H1 (cell line): Measurements from ENCODE around the gene CTSK. TPM values are rescaled to one million over a fixed set of nuclear protein-coding genes. Genes with fewer than 3 reads are reported as not detected.

ENCODE experiments used
- CTCF ChIA-PET: fragments of 300-600 bp; sonication (Branson Sonifier 250); formaldehyde crosslinking; loops from one replicate; lab custom pipeline; 2021; ENCODE audit not compliant: partially characterized antibody; lab: Charles Lee
- POLR2A ChIA-PET: fragments of 300-600 bp; sonication (Branson Sonifier 250); formaldehyde crosslinking; loops from one replicate; lab custom pipeline; 2021; ENCODE audit warnings: inconsistent platforms; ENCODE audit not compliant: partially characterized antibody; lab: Charles Lee
- DNase-seq, 2 experiments: peaks; one replicate each; pipeline versions ENCODE4 v3.0.0 to v3.0.0-alpha.2; 2010 to 2022; ENCODE audit warnings: low spot score in 2 of 2, low read depth in 1 of 2, mixed read lengths in 1 of 2
- FAIRE-seq: peaks from 2 replicates; lab custom pipeline; 2011; peaks lifted over from hg19 to GRCh38; lab: Jason Lieb, UNC
- H2AFZ ChIP-seq: 2 replicates; pipeline ENCODE4 v1.8.1; 2012; ENCODE audit warnings: low read length, inconsistent platforms
- H2AK5ac ChIP-seq: 2 replicates; pipeline ENCODE4 v1.6.1; 2013; ENCODE audit warnings: low read depth, low read length
- H2BK120ac ChIP-seq: replicated peaks from 2 replicates; pipeline ENCODE3; 2013; ENCODE audit warnings: low read depth, low read length, inconsistent platforms
- H2BK12ac ChIP-seq: 2 replicates; pipeline ENCODE4 v1.6.1; 2013; ENCODE audit warnings: low read depth, low read length
- H2BK15ac ChIP-seq: 2 replicates; pipeline ENCODE4 v1.6.1; 2013; ENCODE audit warnings: low read length
- H2BK20ac ChIP-seq: 2 replicates; pipeline ENCODE4 v1.6.1; 2013; ENCODE audit warnings: low read length
- H2BK5ac ChIP-seq: 2 replicates; pipeline ENCODE4 v1.6.1; 2013; ENCODE audit warnings: low read depth, low read length
- H3K14ac ChIP-seq: 2 replicates; pipeline ENCODE4 v1.6.1; 2013; ENCODE audit warnings: inconsistent platforms; ENCODE audit not compliant: insufficient read length
- H3K18ac ChIP-seq: 2 replicates; pipeline ENCODE4 v1.6.1; 2013; ENCODE audit warnings: low read length; ENCODE audit errors: extremely low read depth
- H3K23ac ChIP-seq: 2 replicates; pipeline ENCODE4 v1.6.1; 2013; ENCODE audit warnings: inconsistent platforms; ENCODE audit not compliant: insufficient read length
- H3K23me2 ChIP-seq: 2 replicates; pipeline ENCODE4 v1.6.1; 2013; ENCODE audit warnings: low read depth, low read length
- H3K27ac ChIP-seq: 2 replicates; pipeline ENCODE4 v1.6.1; 2011; ENCODE audit warnings: low read depth, low read length, inconsistent platforms
- H3K27me3 ChIP-seq, 4 experiments: replicated peaks in 1 of 4; 1 replicate in 1 of 4; 2 replicates in 3 of 4; pipeline versions ENCODE4 v1.6.1 to v1.8.1; 2011 to 2013; ENCODE audit warnings: low read length in 3 of 4, mild to moderate bottlenecking in 3 of 4, inconsistent platforms in 2 of 4, mixed read lengths in 2 of 4, moderate library complexity in 1 of 4; ENCODE audit not compliant: control insufficient read depth in 3 of 4, insufficient read depth in 3 of 4; ENCODE audit errors: extremely low read depth in 1 of 4
- H3K36me3 ChIP-seq, 4 experiments: 2 replicates each; pipeline versions ENCODE4 v1.6.1 to v1.8.1; 2011 to 2013; ENCODE audit warnings: mild to moderate bottlenecking in 4 of 4, low read length in 3 of 4, moderate library complexity in 2 of 4, control low read depth in 1 of 4, inconsistent platforms in 1 of 4; ENCODE audit not compliant: insufficient read depth in 4 of 4, control insufficient read depth in 2 of 4
- H3K4ac ChIP-seq: replicated peaks from 2 replicates; pipeline ENCODE3; 2013; ENCODE audit warnings: low read length, low read depth, mixed read lengths, inconsistent platforms; ENCODE audit not compliant: insufficient read length
- H3K4me1 ChIP-seq, 4 experiments: replicated peaks in 1 of 4; 1 replicate in 1 of 4; 2 replicates in 3 of 4; pipeline versions ENCODE4 v1.6.1 to v1.8.1; 2011 to 2013; ENCODE audit warnings: low read length in 3 of 4, inconsistent platforms in 2 of 4, mixed read lengths in 1 of 4; ENCODE audit not compliant: insufficient read depth in 4 of 4, control insufficient read depth in 3 of 4
- H3K4me2 ChIP-seq, 2 experiments: 2 replicates each; pipeline versions ENCODE4 v1.6.1 to v1.8.1; 2011 to 2013; ENCODE audit warnings: low read depth in 2 of 2, low read length in 2 of 2, control low read depth in 1 of 2, inconsistent platforms in 1 of 2, mild to moderate bottlenecking in 1 of 2; ENCODE audit not compliant: insufficient read depth in 1 of 2
- H3K4me3 ChIP-seq, 4 experiments: fragments of 200-600, 300-600 bp in 1 of 4; sonication (generic), shearing (Covaris generic), sonication (Bioruptor Twin) in 1 of 4; 2 replicates each; pipeline versions ENCODE4 v1.5.1 to v1.8.1; 2011 to 2016; ENCODE audit warnings: low read length in 4 of 4, low read depth in 3 of 4, control low read depth in 2 of 4, inconsistent platforms in 2 of 4, mild to moderate bottlenecking in 2 of 4, mixed read lengths in 1 of 4, moderate library complexity in 1 of 4; ENCODE audit not compliant: insufficient read depth in 2 of 4; ENCODE audit errors: extremely low read depth in 1 of 4
- H3K56ac ChIP-seq: replicated peaks from 2 replicates; pipeline ENCODE3; 2013; ENCODE audit warnings: low read depth, mild to moderate bottlenecking, mixed read lengths, low read length, inconsistent platforms; ENCODE audit not compliant: insufficient read length
- H3K79me1 ChIP-seq: 2 replicates; pipeline ENCODE4 v1.6.1; 2013; ENCODE audit warnings: low read depth, low read length, control low read depth
- H3K79me2 ChIP-seq, 2 experiments: 2 replicates each; pipeline versions ENCODE4 v1.6.1 to v1.8.1; 2012 to 2013; ENCODE audit warnings: low read length in 2 of 2, mild to moderate bottlenecking in 2 of 2, inconsistent platforms in 1 of 2; ENCODE audit not compliant: insufficient read depth in 2 of 2, control insufficient read depth in 1 of 2
- H3K9ac ChIP-seq, 4 experiments: replicated peaks in 1 of 4; 1 replicate in 1 of 4; 2 replicates in 3 of 4; pipeline versions ENCODE4 v1.6.1 to v1.8.1; 2011 to 2013; ENCODE audit warnings: low read depth in 3 of 4, low read length in 3 of 4, control low read depth in 2 of 4, mild to moderate bottlenecking in 2 of 4, moderate library complexity in 2 of 4, inconsistent platforms in 1 of 4; ENCODE audit errors: extremely low read depth in 1 of 4
- H3K9me3 ChIP-seq, 2 experiments: 2 replicates each; pipeline versions ENCODE4 v1.6.1 to v1.8.1; 2012 to 2013; ENCODE audit warnings: mild to moderate bottlenecking in 2 of 2, moderate library complexity in 2 of 2, control low read depth in 1 of 2, inconsistent platforms in 1 of 2, low read depth in 1 of 2, low read length in 1 of 2, mixed read lengths in 1 of 2; ENCODE audit not compliant: insufficient read depth in 2 of 2
- H4K20me1 ChIP-seq, 2 experiments: replicated peaks in 1 of 2; 2 replicates each; pipeline versions ENCODE3 to v1.8.1; 2011 to 2013; ENCODE audit warnings: inconsistent platforms in 2 of 2, low read length in 2 of 2, mild to moderate bottlenecking in 1 of 2; ENCODE audit not compliant: insufficient read depth in 2 of 2, control insufficient read depth in 1 of 2
- H4K5ac ChIP-seq: 2 replicates; pipeline ENCODE4 v1.6.1; 2013; ENCODE audit warnings: low read length, low read depth, mixed read lengths, inconsistent platforms; ENCODE audit not compliant: insufficient read length
- H4K8ac ChIP-seq: 2 replicates; pipeline ENCODE4 v1.8.0; 2013; ENCODE audit warnings: mild to moderate bottlenecking, moderate library complexity, low read length, inconsistent platforms; ENCODE audit not compliant: insufficient read depth; ENCODE audit errors: extremely low read depth
- H4K91ac ChIP-seq: replicated peaks from 2 replicates; pipeline ENCODE3; 2013; ENCODE audit warnings: low read length, mixed read lengths, inconsistent platforms; ENCODE audit not compliant: insufficient read length
- GTF2F1 ChIP-seq: IDR thresholded peaks from 2 replicates; pipeline ENCODE4 v1.6.1; 2012; ENCODE audit warnings: low read depth, low read length, improper control_type of control experiment, borderline replicate concordance
- HDAC2 ChIP-seq, 2 experiments: fragments of 300-600 bp in 1 of 2; sonication (generic) in 1 of 2; IDR thresholded peaks; 2 replicates each; pipeline ENCODE4 v1.6.1; 2011 to 2012; ENCODE audit warnings: low read depth in 2 of 2, low read length in 2 of 2, mild to moderate bottlenecking in 2 of 2, moderate library complexity in 2 of 2, borderline replicate concordance in 1 of 2, inconsistent platforms in 1 of 2
- RAD21 ChIP-seq, 2 experiments: IDR thresholded peaks in 1 of 2; conservative IDR thresholded peaks in 1 of 2; 2 replicates each; pipeline ENCODE4 v1.6.1; 2011; ENCODE audit warnings: low read depth in 2 of 2, low read length in 2 of 2, improper control_type of control experiment in 1 of 2, inconsistent platforms in 1 of 2, mild to moderate bottlenecking in 1 of 2, moderate library complexity in 1 of 2
- SAP30 ChIP-seq: fragments of 300-600 bp; sonication (generic); IDR thresholded peaks from 2 replicates; pipeline ENCODE4 v1.7.1; 2012; ENCODE audit warnings: low read length, moderate library complexity, mild to moderate bottlenecking, inconsistent platforms; ENCODE audit not compliant: insufficient read depth, insufficient replicate concordance
- SIX5 ChIP-seq: IDR thresholded peaks from 2 replicates; pipeline ENCODE4 v1.6.1; 2011; ENCODE audit warnings: mild to moderate bottlenecking, low read depth, low read length
- TAF1 ChIP-seq: IDR thresholded peaks from 2 replicates; pipeline ENCODE4 v1.6.1; 2011; ENCODE audit warnings: mild to moderate bottlenecking, low read depth, low read length
- WGBS, 2 experiments: shearing (Covaris generic) in 1 of 2; methylation state at CpG; one replicate each; pipeline versions ENCODE4 v1.1.6 to v1.1.7; 2013 to 2015; ENCODE audit warnings: low lambda C conversion rate in 2 of 2, mixed read lengths in 2 of 2, inconsistent platforms in 1 of 2, low coverage in 1 of 2, missing lambda C conversion rate in 1 of 2; ENCODE audit not compliant: insufficient replicate concordance in 2 of 2, insufficient coverage in 1 of 2, insufficient read length in 1 of 2; ENCODE audit errors: extremely low coverage in 1 of 2, missing lambda C conversion rate in 1 of 2; 5-methylcytosine and 5-hydroxymethylcytosine counted together
- polyA plus RNA-seq, 7 experiments: library from polyadenylated mRNA; depleted of rRNA in 3 of 7; stranded (reverse) in 5 of 7; unstranded in 2 of 7; fragments of >200 nt in 5 of 7; fragments of 200-250 nt in 2 of 7; gene quantifications; 1 replicate in 5 of 7; 2 replicates in 1 of 7; 4 replicates in 1 of 7; pipeline versions ENCODE4 v1.2.1 to v1.2.3, GENCODE V29; 2011 to 2013; ENCODE audit warnings: missing spikeins in 2 of 7, mixed read lengths in 2 of 7
- total RNA-seq: library from RNA; stranded (reverse); fragmentation: NEBNext Ultra II Directional; extraction: Animal tissue kit (Norgen Biotek cat#: 25700); gene quantifications from 2 replicates; pipeline ENCODE4 v1.2.1, GENCODE V29; 2021

The CTSK gene
- total and polyA plus RNA-seq, 2 of the 8 experiments (the other 6 are each of a cell fraction or from before 2014, with no cell fraction given): 2.7 to 4.2 TPM

DNA sequence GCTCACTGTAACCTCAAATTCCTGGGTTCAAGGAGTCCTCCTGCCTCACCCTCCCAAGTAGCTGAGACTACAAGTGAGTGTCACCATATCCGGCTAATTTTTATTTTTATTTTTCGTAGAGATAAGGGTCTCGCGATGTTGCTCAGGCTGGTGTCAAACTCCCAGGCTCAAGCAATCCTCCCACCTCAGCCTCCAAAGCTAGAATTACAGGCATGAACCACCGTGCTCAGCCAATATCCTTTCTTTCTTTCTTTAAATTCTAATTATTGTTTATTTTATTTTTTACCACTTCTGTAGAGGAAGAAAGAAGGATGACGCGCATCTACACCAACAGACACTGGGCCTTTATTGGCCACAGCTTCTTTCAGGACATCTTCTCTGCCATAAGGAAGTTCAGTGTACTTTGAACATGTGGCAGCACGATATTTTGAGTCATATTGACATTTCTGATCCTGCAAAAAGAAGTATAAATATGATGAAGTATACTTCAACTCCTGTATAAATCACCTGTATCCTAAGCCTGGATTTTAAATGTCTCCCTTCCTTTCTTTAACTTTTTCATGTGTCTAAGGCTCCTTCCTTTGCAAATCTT is 58.2 kb downstream of the CTSK start:
- H4K20me1 ChIP-seq: no peaks in the 10 kb centered on the region
- CTCF ChIA-PET: no interaction called here
- H2BK15ac ChIP-seq: no peak overlapping the region
- no peaks in the 10 kb centered on the region for H3K23me2 ChIP-seq
- no peak overlapping the region for H2AK5ac ChIP-seq
- H3K4me3 ChIP-seq: no peak overlapping the region
- no peaks in the 10 kb centered on the region for H3K79me2 ChIP-seq
- no peak for TF ChIP-seq SAP30
- TF ChIP-seq SIX5: no peak
- TF ChIP-seq HDAC2 (IDR thresholded peaks at IDR 0.05; ENCODE audit: borderline replicate concordance in 1 of 2, low read depth in 2 of 2, low read length in 2 of 2): no peak
- TF ChIP-seq RAD21 (IDR thresholded peaks at IDR 0.05 in 1 of 2, conservative IDR thresholded peaks at IDR 0.05 in 1 of 2; ENCODE audit: low read depth in 2 of 2, low read length in 2 of 2): no peak
- no peak for TF ChIP-seq TAF1
- no peak for TF ChIP-seq GTF2F1
- H3K18ac ChIP-seq: no peak overlapping the region
- no peaks in the 10 kb centered on the region for H3K9me3 ChIP-seq
- H3K27ac ChIP-seq: no peak overlapping the region
- no peak for FAIRE-seq
- H2BK12ac ChIP-seq: no peak overlapping the region
- H4K8ac ChIP-seq: no peak overlapping the region
- no peak for DNase-seq
- POLR2A ChIA-PET: no interaction called here
- no peak overlapping the region for H2BK20ac ChIP-seq
- H3K14ac ChIP-seq: no peak overlapping the region
- no peak overlapping the region for H4K5ac ChIP-seq
- H2AFZ ChIP-seq: no peak overlapping the region
- H3K23ac ChIP-seq: no peak overlapping the region
- no peaks in the 10 kb centered on the region for H3K79me1 ChIP-seq
- H3K27me3 ChIP-seq: no peaks in the 10 kb centered on the region
- no peak overlapping the region for H3K4ac ChIP-seq
- no peaks in the 10 kb centered on the region for H3K36me3 ChIP-seq
- H3K4me2 ChIP-seq: no peak overlapping the region
- no peak overlapping the region for H3K9ac ChIP-seq
- H2BK5ac ChIP-seq: no peak overlapping the region
- H3K56ac ChIP-seq: no peak overlapping the region
- H3K4me1 ChIP-seq: no peaks in the 10 kb centered on the region
- WGBS, 2 experiments: 89% methylated on average over 8 of the region's 8 CpGs; no CpG with 5 or more reads in 1 of the 2 experiments
- H2BK120ac ChIP-seq: no peak overlapping the region
- no peak overlapping the region for H4K91ac ChIP-seq
